ENCODE measurements around the gene POLR1C.

GRCh38 chr6:43505718-43506117 lies 11.2 kb upstream of the POLR1C start:
- TF ChIP-seq CTCF (IDR thresholded peaks at IDR 0.05): no peak
- TF ChIP-seq POLR2A (IDR thresholded peaks at IDR 0.05): no peak
- TF ChIP-seq POLR2AphosphoS5 (IDR thresholded peaks at IDR 0.05): no peak

All from transverse colon (tissue), 4 donors.